Kidney epithelial cell (primary cell): ENCODE data around the gene CIB1. TPM values are rescaled to one million over a fixed set of nuclear protein-coding genes. Genes with fewer than 3 reads are reported as not detected.
"Not testable (repeated sequence)": the region's sequence is repeated elsewhere in the genome, so short reads cannot be mapped to it uniquely, and the experiment has no call there.

Experiments
- DNase-seq: peaks from one replicate; pipeline ENCODE4 v3.0.0-alpha.2; 2010; ENCODE audit warnings: low read depth
- H3K27me3 ChIP-seq: 2 replicates; pipeline ENCODE4 v1.6.0; 2011; ENCODE audit warnings: low read length; ENCODE audit not compliant: control insufficient read depth, insufficient read depth
- H3K36me3 ChIP-seq: 2 replicates; pipeline ENCODE4 v1.5.1; 2011; ENCODE audit warnings: low read length; ENCODE audit not compliant: control insufficient read depth, insufficient read depth
- H3K4me3 ChIP-seq: 2 replicates; pipeline ENCODE4 v1.5.1; 2011; ENCODE audit warnings: low read depth, mild to moderate bottlenecking, control low read depth, low read length
- total RNA-seq: library from RNA; depleted of rRNA; stranded (reverse); fragments of >200 nt; gene quantifications from 2 replicates; pipeline ENCODE4 v1.2.3, GENCODE V29; 2015
- TF ChIP-seq, protein P1 (sequence below): IDR thresholded peaks from 2 replicates; pipeline ENCODE4 v1.5.1; 2011; ENCODE audit warnings: mild to moderate bottlenecking, moderate library complexity, low read length, control low read depth, inconsistent platforms; ENCODE audit not compliant: insufficient read depth, poor library complexity, severe bottlenecking

The CIB1 gene
- 33.6 and 38.1 TPM in 2 replicates for total RNA-seq

DNA sequence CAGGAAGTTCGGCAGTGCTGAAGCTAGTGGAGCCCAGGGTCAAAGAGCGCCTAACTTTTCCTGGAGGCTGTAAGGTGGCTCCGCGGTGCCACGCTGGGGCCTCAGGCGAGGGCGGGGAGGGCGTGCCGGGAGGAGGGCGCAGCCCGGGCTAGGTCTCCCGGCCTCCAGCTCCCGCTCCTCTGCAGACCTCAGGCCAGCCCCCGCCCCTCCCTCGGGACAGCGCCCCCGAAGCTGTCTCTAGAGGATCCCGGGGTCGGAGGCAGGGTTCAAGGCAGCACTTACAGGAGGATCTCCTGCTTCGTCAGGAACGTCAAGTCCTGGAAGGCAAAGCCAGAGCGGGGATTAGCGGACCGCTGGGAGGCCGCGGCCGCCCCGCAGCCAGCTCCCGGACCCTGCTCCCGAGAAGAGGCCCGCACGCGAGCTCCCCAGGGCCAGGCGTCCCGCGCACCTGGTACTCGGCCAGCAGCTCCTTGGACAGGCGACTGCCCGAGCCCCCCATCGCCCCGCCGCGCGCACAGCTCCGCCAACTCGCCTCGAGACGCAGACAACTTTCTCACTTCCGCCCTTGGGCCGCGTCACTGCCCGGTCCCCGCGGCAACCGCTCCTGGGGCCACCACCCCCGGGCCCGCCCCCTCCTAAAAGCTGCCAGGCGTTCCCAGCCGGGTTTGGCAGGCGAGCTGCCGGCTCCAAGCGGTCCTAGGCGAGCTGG, at the start of gene CIB1:
CIB1 (minus strand) TSS at position 555 of the 709 bp plus-strand sequence; CDS start at position 499, 56 bp downstream.
- Histone ChIP-seq H3K4me3 (peak within 1 kb of the TSS; percentile 75), H3K27me3 (no peaks in the 10 kb centered on the region), H3K36me3 (peaks cover 3% of the 10 kb centered on the region)
- TF ChIP-seq, protein P1, sequence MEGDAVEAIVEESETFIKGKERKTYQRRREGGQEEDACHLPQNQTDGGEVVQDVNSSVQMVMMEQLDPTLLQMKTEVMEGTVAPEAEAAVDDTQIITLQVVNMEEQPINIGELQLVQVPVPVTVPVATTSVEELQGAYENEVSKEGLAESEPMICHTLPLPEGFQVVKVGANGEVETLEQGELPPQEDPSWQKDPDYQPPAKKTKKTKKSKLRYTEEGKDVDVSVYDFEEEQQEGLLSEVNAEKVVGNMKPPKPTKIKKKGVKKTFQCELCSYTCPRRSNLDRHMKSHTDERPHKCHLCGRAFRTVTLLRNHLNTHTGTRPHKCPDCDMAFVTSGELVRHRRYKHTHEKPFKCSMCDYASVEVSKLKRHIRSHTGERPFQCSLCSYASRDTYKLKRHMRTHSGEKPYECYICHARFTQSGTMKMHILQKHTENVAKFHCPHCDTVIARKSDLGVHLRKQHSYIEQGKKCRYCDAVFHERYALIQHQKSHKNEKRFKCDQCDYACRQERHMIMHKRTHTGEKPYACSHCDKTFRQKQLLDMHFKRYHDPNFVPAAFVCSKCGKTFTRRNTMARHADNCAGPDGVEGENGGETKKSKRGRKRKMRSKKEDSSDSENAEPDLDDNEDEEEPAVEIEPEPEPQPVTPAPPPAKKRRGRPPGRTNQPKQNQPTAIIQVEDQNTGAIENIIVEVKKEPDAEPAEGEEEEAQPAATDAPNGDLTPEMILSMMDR, result no peak
- DNase-seq, result peak; percentile 81

DNA sequence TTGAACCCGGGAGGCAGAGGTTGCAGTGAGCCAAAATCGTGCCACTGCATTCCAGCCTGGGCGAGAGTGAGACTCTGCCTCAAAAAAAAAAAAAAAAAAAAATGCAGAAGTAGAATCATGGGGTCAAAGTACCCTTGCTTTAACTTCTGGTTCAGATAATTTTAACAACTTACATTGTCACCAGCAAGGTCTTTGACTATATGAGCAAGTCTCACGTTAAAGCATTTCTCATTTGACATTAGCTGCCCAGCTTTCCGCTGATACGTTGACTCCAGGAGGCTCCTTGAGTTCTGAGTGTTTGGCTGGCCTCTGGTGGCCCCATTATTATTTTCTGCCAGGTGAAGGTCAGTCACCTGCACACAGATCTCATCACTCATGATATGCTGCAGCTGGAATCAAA, 47.9 kb upstream of the CIB1 start:
- DNase-seq, H3K27me3 ChIP-seq, H3K4me3 ChIP-seq, H3K36me3 ChIP-seq: not testable (repeated sequence)

DNA sequence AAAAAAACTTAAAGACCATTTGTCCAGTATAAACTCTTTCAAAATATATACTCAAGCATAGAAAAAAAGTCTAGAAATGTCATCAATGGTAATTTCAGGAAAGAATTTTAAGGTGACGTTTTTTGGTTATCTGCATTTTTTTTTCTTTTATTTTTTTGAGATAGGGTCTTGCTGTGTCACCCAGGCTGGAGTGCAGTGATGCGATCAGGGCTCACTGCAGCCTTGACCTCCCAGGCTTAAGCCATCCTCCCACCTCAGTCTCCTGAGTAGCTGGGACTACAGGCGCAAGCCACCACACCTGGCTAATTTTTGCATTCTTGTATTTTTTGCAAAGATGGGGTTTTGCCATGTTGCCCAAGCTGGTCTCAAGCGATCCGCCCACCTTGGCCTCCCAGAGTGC, 47.0 kb upstream of the CIB1 start:
- not testable (repeated sequence) for H3K36me3 ChIP-seq, DNase-seq, H3K27me3 ChIP-seq, H3K4me3 ChIP-seq

DNA sequence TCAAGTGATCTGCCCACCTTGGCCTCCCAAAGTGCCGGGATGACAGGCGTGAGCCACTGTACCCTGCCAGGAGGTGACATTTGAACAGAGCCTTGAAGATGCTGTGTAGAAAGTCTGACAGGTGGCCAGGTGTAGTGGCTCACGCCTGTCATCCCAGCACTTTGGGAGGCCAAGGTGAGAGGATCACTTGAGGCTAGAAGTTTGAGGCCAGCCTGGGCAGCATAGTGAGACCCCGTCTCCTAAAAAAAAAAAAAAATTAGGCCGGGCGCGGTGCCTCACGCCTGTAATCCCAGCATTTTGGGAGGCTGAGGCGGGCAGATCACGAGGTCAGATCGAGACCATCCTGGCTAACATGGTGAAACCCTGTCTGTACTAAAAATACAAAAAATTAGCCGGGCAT, 44.7 kb upstream of the CIB1 start:
- H3K4me3 ChIP-seq, result not testable (repeated sequence)

DNA sequence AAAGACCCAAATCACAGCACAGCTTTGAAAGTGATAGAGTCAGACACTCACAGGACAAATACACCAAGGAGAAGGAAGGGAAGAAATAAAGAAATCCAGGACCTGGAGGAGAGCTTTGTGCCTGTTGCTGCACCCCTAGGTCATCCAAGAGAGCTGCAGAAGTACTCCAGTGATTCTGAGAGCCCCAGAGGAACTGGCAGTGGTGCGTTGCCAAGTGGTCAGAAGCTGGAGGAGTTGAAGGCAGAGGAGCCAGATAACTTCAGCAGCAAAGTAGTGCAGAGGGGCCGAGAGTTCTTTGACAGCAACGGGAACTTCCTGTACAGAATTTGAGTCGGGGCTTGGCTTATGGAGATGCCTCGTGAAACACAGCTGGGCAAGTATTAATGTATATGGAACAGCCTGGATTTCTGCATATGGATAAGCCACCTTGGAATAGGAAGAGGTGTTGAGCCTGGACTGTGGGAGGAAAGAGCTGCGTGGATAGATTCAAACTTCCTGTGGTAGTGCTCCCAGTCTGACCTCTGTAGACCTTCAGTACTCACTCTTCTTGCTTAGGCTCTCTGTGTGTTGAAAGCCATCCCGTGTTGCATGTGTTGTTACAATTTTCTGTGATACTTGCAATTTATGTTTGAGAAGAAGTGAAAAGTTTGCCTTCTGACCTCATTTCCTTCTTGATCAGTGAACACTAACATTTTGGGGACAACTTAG, 37.9 kb upstream of the CIB1 start:
- Histone ChIP-seq H3K36me3 (peaks cover 1% of the 10 kb centered on the region), H3K4me3 (no peak overlapping the region), H3K27me3 (no peaks in the 10 kb centered on the region)
- no peak for DNase-seq
- TF ChIP-seq, protein P1, result no peak

More for the DNA sequence above, 44.7 kb upstream of the CIB1 start:
- DNase-seq, H3K36me3 ChIP-seq, H3K27me3 ChIP-seq: not testable (repeated sequence)

DNA sequence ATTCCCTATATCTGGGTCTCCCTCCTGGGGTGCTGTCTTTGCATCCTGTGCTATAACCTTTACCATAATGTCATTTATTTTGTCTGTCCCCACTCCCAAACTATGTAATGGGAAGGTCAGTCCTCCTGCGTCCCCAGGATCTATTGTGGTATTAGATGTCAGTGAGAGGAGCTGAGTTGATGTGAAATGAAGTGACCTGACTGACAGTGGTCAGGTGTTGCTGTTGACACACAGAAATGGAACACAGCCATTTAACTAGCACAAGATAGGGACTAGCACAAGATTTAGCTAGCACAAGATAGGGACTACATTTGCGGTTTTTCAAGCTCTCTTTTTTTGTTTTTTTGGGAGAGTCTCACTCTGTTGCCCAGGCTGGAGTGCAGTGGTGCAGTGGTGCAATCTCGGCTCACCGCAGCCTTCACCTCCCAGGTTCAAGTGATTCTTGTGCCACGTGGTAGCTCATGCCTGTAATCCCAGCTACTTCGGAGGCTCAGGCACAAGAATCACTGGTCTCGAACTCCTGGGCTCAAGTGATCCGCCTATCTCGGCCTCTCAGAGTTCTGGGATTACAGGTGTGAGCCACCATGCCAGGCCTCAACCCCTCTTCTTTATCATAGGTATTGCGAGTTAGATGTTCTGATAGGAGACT, 36.9 kb upstream of the CIB1 start:
- Histone ChIP-seq H3K36me3 (peaks cover 1% of the 10 kb centered on the region), H3K4me3 (no peak overlapping the region), H3K27me3 (no peaks in the 10 kb centered on the region)
- no peak for DNase-seq
- TF ChIP-seq, protein P1, result no peak

DNA sequence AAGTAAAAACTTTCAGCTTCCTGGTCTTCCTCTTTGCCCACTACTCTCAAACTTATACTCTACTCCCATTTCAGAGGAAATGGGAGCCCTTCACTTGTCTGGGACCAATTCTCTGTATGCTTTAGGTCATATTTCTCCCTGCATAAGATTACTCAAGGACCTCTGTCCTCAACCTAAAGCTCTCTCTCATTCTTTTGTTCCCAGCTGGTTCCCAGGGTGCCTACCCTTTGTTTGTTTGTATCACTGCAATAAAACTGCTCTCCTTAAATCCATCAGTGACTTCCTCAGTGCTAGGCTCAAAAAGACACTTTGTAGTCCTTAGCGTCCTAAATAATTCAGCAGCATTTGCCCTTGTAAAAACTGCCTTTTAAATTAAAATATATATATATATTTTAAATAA, 34.7 kb upstream of the CIB1 start:
- Histone ChIP-seq H3K27me3 (no peaks in the 10 kb centered on the region), H3K36me3 (peaks cover 1% of the 10 kb centered on the region), H3K4me3 (no peak overlapping the region)
- DNase-seq, result no peak
- TF ChIP-seq, protein P1, result no peak
